Mesothelial cell of epicardium (in vitro differentiated cells): ENCODE measurements around the gene LNPEP. TPM values are rescaled to one million over a fixed set of nuclear protein-coding genes. Genes with fewer than 3 reads are reported as not detected.

Experiments used
- DNase-seq, 2 experiments: peaks; one replicate each; pipeline ENCODE4 v3.0.0; 2021; ENCODE audit warnings: low spot score in 2 of 2; ENCODE audit not compliant: unreplicated experiment in 2 of 2
- H3K27ac Mint-ChIP-seq: 2 replicates; pipeline ENCODE4 v1.8.0; 2021; ENCODE audit warnings: mixed read lengths
- H3K27me3 Mint-ChIP-seq: 2 replicates; pipeline ENCODE4 v1.8.0; 2021; ENCODE audit warnings: low read depth, mixed read lengths
- H3K36me3 Mint-ChIP-seq: 2 replicates; pipeline ENCODE4 v1.8.0; 2021; ENCODE audit warnings: mixed read lengths
- H3K4me1 Mint-ChIP-seq: 2 replicates; pipeline ENCODE4 v1.8.0; 2021; ENCODE audit warnings: mixed read lengths
- H3K4me3 Mint-ChIP-seq: 2 replicates; pipeline ENCODE4 v1.8.0; 2021; ENCODE audit warnings: mild to moderate bottlenecking, moderate library complexity, mixed read lengths
- H3K9me3 Mint-ChIP-seq: 2 replicates; pipeline ENCODE4 v1.8.0; 2021; ENCODE audit warnings: mixed read lengths
- CTCF ChIP-seq: fragments of 200-600 bp; sonication (generic); IDR thresholded peaks from one replicate; pipeline ENCODE4 v1.5.0; 2021; ENCODE audit warnings: antibody characterized with exemption; ENCODE audit not compliant: unreplicated experiment
- total RNA-seq: library from RNA; stranded (reverse); gene quantifications from 3 replicates; pipeline ENCODE4 v1.2.1, GENCODE V29; 2021

Gene LNPEP
- total RNA-seq, 1 donor from 2014 or later: 37.3 TPM

GRCh38 chr5:97070234-97070633, 134.4 kb downstream of the LNPEP start:
- H3K9me3 Mint-ChIP-seq: no peaks in the 10 kb centered on the region
- peak overlapping the region; percentile 5 for H3K27ac Mint-ChIP-seq
- H3K27me3 Mint-ChIP-seq: no peaks in the 10 kb centered on the region
- peaks cover 30% of the 10 kb centered on the region for H3K4me1 Mint-ChIP-seq
- no peak for DNase-seq
- no peaks in the 10 kb centered on the region for H3K36me3 Mint-ChIP-seq
- TF ChIP-seq CTCF: no peak
- no peak overlapping the region for H3K4me3 Mint-ChIP-seq

- TF ChIP-seq CTCF: no peak
Measured at GRCh38 chr5:97071101-97071500, 135.2 kb downstream of the LNPEP start.

GRCh38 chr5:97071993-97072392, 136.1 kb downstream of the LNPEP start:
- TF ChIP-seq CTCF: no peak
- no peaks in the 10 kb centered on the region for H3K9me3 Mint-ChIP-seq
- H3K27me3 Mint-ChIP-seq: no peaks in the 10 kb centered on the region
- no peak for DNase-seq
- peaks cover 19% of the 10 kb centered on the region for H3K4me1 Mint-ChIP-seq
- H3K27ac Mint-ChIP-seq: no peak overlapping the region
- H3K4me3 Mint-ChIP-seq: no peak overlapping the region
- H3K36me3 Mint-ChIP-seq: no peaks in the 10 kb centered on the region

More at GRCh38 chr5:97071101-97071500, 135.2 kb downstream of the LNPEP start:
- Mint-ChIP-seq H3K36me3 (no peaks in the 10 kb centered on the region), H3K27me3 (no peaks in the 10 kb centered on the region), H3K9me3 (no peaks in the 10 kb centered on the region), H3K4me1 (peaks cover 25% of the 10 kb centered on the region), H3K4me3 (no peak overlapping the region), H3K27ac (no peak overlapping the region)
- no peak for DNase-seq

GRCh38 chr5:97072696-97073095, 136.8 kb downstream of the LNPEP start:
- peaks cover 12% of the 10 kb centered on the region for H3K4me1 Mint-ChIP-seq
- H3K9me3 Mint-ChIP-seq: no peaks in the 10 kb centered on the region
- DNase-seq: no peak
- TF ChIP-seq CTCF: no peak
- no peak overlapping the region for H3K27ac Mint-ChIP-seq
- no peaks in the 10 kb centered on the region for H3K27me3 Mint-ChIP-seq
- no peak overlapping the region for H3K4me3 Mint-ChIP-seq
- H3K36me3 Mint-ChIP-seq: no peaks in the 10 kb centered on the region

DNA sequence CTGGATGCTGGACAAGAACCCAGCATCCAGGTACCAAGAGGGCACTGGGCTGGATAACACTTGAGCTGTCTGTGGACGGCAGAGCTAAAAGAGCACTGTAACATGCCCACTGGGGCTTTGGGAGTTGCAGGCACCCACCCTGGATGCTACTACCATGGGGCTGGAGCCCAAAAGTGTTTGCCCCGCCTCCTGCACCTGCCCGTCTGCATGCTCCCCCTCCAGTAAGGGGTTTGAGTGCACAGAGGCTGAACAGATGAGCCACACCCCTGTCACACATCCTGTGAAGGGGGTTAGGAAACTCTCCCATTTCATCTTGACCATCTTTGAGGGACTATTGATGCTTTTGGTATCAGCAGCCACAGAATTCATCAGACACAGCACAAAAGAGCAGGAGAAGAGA, 137.5 kb downstream of the LNPEP start:
- H3K9me3 Mint-ChIP-seq: no peaks in the 10 kb centered on the region
- H3K27ac Mint-ChIP-seq: no peak overlapping the region
- H3K4me1 Mint-ChIP-seq: peaks cover 8% of the 10 kb centered on the region
- H3K4me3 Mint-ChIP-seq: no peak overlapping the region
- DNase-seq: no peak
- no peaks in the 10 kb centered on the region for H3K36me3 Mint-ChIP-seq
- H3K27me3 Mint-ChIP-seq: no peaks in the 10 kb centered on the region
- TF ChIP-seq CTCF: no peak
